GM12864 (cell line): ENCODE measurements around the gene TPK1.
A peak's percentile ranks its signal among the peaks of the same experiment; 100 is the strongest.

Experiments used
- DNase-seq: peaks from one replicate; pipeline ENCODE4 v3.0.0-alpha.2; 2011; ENCODE audit warnings: low read depth
- H3K4me3 ChIP-seq: 2 replicates; pipeline ENCODE4 v1.5.1; 2011; ENCODE audit warnings: mild to moderate bottlenecking, low read depth, low read length, control low read depth
- CTCF ChIP-seq: IDR thresholded peaks from 2 replicates; pipeline ENCODE4 v1.5.1; 2011; ENCODE audit warnings: low read depth, mild to moderate bottlenecking, moderate library complexity, low read length, control low read depth, inconsistent platforms; ENCODE audit errors: missing control alignments

TPK1 gene

DNA sequence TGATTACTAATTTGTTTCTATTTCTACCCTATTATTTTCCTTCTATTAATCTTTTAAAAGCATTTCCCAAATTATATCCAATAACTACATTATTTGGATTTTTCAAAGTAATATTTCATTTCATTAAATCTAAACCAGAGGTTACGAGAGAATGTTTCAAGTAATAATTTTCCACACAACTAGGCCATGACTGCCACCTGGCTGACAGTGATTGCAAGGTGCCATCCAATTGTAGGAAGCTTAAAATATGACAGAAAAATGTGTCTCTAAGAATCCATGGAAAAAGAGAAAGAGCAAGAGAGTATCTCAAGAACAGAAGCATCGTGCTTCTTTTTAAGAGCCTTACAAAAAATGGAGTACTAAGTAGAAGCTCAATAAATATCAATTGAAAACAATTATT, 48.7 kb downstream of the TPK1 start:
- no peak overlapping the region for H3K4me3 ChIP-seq
- peak; percentile 14 for TF ChIP-seq CTCF
- DNase-seq: no peak

- no peak overlapping the region for H3K4me3 ChIP-seq
- TF ChIP-seq CTCF: peak; percentile 39
- no peak for DNase-seq
Observed at GRCh38 chr7:144786522-144786921, 49.3 kb downstream of the TPK1 start.

GRCh38 chr7:144786079-144786478, 49.8 kb downstream of the TPK1 start:
- H3K4me3 ChIP-seq: no peak overlapping the region
- DNase-seq: no peak
- TF ChIP-seq CTCF: no peak

GRCh38 chr7:144785521-144785920, 50.3 kb downstream of the TPK1 start:
- no peak for TF ChIP-seq CTCF

DNA sequence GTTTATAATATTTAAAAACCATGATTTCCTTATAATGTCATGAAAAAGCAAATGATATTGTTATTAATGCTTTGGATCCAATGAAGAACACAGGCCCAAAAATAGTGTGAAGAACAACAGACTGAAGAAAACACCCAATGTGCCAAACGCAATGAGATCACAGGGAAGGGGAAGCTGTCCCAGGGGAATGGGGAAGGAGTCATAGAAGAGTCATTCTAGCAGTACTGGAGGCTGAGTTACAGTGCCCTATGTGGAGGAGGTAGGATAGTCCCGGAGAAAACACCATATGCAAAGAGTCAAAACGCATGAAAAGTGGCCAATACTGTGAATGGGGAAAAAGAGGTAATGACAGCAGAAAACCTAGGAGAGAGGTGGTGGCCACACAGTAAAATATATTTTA, 50.9 kb downstream of the TPK1 start:
- DNase-seq: no peak
- no peak overlapping the region for H3K4me3 ChIP-seq
- no peak for TF ChIP-seq CTCF

More at GRCh38 chr7:144785521-144785920, 50.3 kb downstream of the TPK1 start:
- DNase-seq: no peak
- no peak overlapping the region for H3K4me3 ChIP-seq

GRCh38 chr7:144784441-144784840, 51.4 kb downstream of the TPK1 start:
- no peak for TF ChIP-seq CTCF
- DNase-seq: no peak
- H3K4me3 ChIP-seq: no peak overlapping the region

- no peak overlapping the region for H3K4me3 ChIP-seq
- no peak for TF ChIP-seq CTCF
- DNase-seq: no peak
Observed at GRCh38 chr7:144782883-144783282, 53.0 kb downstream of the TPK1 start.
